Neural cell (in vitro differentiated cells): ENCODE measurements around the gene FCRLA.

Experiments used
- CTCF ChIP-seq: fragments of 450-650 bp; IDR thresholded peaks from 2 replicates; pipeline ENCODE4 v1.5.1; 2014; ENCODE audit warnings: antibody characterized with exemption, mild to moderate bottlenecking, moderate library complexity; ENCODE audit not compliant: poor library complexity, severe bottlenecking
- EZH2 ChIP-seq: fragments of 200-600, 300-800 bp; shearing (Covaris generic), sonication (generic); IDR thresholded peaks from 2 replicates; pipeline ENCODE4 v1.6.1; 2014; ENCODE audit warnings: antibody characterized with exemption, low read length, borderline replicate concordance, mild to moderate bottlenecking; ENCODE audit not compliant: insufficient read depth, poor library complexity, severe bottlenecking
- REST ChIP-seq: IDR thresholded peaks from 2 replicates; pipeline ENCODE4 v1.6.1; 2012; ENCODE audit warnings: borderline replicate concordance
- SMC3 ChIP-seq: fragments of 450-650 bp; conservative IDR thresholded peaks from 2 replicates; pipeline ENCODE4 v1.6.1; 2014; ENCODE audit warnings: antibody characterized with exemption, mild to moderate bottlenecking, moderate library complexity; ENCODE audit not compliant: poor library complexity

GRCh38 chr1:161706482-161707347, at the start of gene FCRLA:
- no peak for TF ChIP-seq SMC3
- no peak for TF ChIP-seq EZH2
- no peak for TF ChIP-seq CTCF
- no peak for TF ChIP-seq REST
